Glutamatergic neuron (in vitro differentiated cells): ENCODE data around the gene ST3GAL4. TPM values are rescaled to one million over a fixed set of nuclear protein-coding genes. Genes with fewer than 3 reads are reported as not detected.

Experiments
- DNase-seq: peaks from one replicate; pipeline ENCODE4 v3.0.0; 2022
- H3K27ac Mint-ChIP-seq: one replicate; pipeline ENCODE4 v1.8.0; 2020; ENCODE audit warnings: mild to moderate bottlenecking, mixed read lengths, inconsistent platforms; ENCODE audit not compliant: unreplicated experiment
- H3K27me3 Mint-ChIP-seq: one replicate; pipeline ENCODE4 v1.8.0; 2020; ENCODE audit warnings: mild to moderate bottlenecking, moderate library complexity, mixed read lengths, inconsistent platforms; ENCODE audit not compliant: unreplicated experiment
- H3K36me3 Mint-ChIP-seq: one replicate; pipeline ENCODE4 v1.8.0; 2020; ENCODE audit warnings: mild to moderate bottlenecking, mixed read lengths, inconsistent platforms; ENCODE audit not compliant: unreplicated experiment
- H3K4me1 Mint-ChIP-seq: one replicate; pipeline ENCODE4 v1.8.0; 2020; ENCODE audit warnings: mild to moderate bottlenecking, low read depth, mixed read lengths, inconsistent platforms; ENCODE audit not compliant: unreplicated experiment
- H3K4me3 Mint-ChIP-seq: one replicate; pipeline ENCODE4 v1.8.0; 2020; ENCODE audit warnings: mild to moderate bottlenecking, mixed read lengths, inconsistent platforms; ENCODE audit not compliant: unreplicated experiment
- H3K9me3 Mint-ChIP-seq: one replicate; pipeline ENCODE4 v1.8.0; 2020; ENCODE audit warnings: mild to moderate bottlenecking, moderate library complexity, mixed read lengths, inconsistent platforms; ENCODE audit not compliant: unreplicated experiment
- total RNA-seq: library from RNA; stranded (reverse); fragmentation: NEBNext Ultra II Directional; extraction: Animal tissue kit (Norgen Biotek cat#: 25700); gene quantifications from one replicate; pipeline ENCODE4 v1.2.1, GENCODE V29; 2021; ENCODE audit not compliant: unreplicated experiment
- TF ChIP-seq, protein P1 (sequence below): fragments of 200-600 bp; sonication (generic); IDR thresholded peaks from one replicate; pipeline ENCODE4 v1.5.0; 2021; ENCODE audit not compliant: partially characterized antibody, unreplicated experiment

Gene ST3GAL4
- total RNA-seq, 1 donor from 2014 or later: 10.4 TPM

DNA sequence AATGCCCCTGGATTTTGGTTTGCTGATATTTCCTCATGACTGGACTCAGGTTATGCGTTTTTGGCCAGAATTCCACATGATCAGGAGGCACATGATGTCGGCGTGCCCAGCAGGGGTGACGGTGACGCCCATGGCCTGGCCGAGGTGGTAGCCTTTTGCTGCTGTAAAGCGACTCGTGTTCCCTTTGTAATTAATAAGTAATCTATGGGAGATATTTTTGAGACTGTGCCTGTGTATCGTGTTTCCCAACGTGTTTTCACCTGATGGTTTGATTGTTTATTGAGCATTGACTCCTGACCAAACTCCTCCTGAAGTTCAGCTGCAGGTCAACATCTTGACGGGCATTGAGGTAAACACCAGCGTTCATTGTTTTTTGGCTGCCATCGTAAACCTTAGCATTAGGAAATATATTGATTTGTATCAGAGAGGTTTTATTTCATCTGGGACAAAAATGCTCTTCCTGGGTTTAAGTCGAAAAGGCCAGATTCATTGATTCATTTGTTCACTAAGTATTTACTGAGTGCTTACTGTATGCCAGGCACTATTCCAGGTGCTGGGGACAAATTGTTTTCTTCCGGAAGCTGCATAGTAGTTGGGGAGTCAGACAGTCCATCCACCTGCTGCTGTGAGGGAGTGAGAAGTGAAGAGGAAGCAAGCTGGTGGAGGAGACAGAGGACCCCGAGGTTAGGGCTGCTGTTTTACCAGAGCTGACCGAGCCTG lies 28.0 kb upstream of the ST3GAL4 start:
- no peaks in the 10 kb centered on the region for H3K9me3 Mint-ChIP-seq
- no peak for DNase-seq
- peaks cover 4% of the 10 kb centered on the region for H3K4me1 Mint-ChIP-seq
- no peaks in the 10 kb centered on the region for H3K36me3 Mint-ChIP-seq
- TF ChIP-seq, protein P1, sequence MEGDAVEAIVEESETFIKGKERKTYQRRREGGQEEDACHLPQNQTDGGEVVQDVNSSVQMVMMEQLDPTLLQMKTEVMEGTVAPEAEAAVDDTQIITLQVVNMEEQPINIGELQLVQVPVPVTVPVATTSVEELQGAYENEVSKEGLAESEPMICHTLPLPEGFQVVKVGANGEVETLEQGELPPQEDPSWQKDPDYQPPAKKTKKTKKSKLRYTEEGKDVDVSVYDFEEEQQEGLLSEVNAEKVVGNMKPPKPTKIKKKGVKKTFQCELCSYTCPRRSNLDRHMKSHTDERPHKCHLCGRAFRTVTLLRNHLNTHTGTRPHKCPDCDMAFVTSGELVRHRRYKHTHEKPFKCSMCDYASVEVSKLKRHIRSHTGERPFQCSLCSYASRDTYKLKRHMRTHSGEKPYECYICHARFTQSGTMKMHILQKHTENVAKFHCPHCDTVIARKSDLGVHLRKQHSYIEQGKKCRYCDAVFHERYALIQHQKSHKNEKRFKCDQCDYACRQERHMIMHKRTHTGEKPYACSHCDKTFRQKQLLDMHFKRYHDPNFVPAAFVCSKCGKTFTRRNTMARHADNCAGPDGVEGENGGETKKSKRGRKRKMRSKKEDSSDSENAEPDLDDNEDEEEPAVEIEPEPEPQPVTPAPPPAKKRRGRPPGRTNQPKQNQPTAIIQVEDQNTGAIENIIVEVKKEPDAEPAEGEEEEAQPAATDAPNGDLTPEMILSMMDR: no peak
- no peak overlapping the region for H3K27ac Mint-ChIP-seq
- H3K4me3 Mint-ChIP-seq: no peak overlapping the region
- H3K27me3 Mint-ChIP-seq: peaks cover 4% of the 10 kb centered on the region

DNA sequence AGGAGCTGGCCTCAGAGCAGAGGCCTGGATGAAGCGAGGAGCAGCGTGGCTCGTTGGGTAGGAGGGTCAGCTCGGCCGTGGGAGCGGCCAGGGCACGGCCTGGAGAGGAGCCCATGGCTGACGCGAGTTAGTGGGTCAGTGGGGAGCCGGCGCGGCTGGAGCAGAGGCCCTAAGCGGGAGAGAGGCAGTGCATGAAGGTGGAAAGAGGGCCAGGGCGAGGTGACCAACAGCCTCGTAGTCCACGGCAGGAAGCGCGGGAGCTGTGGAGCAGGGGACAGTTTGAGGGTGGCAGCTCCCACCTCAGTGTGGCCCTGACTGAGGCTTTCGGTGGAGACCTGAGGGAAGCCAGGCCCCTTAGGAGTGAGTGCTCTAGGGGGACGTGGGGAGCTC lies 27.5 kb upstream of the ST3GAL4 start:
- TF ChIP-seq, protein P1: no peak
- H3K27ac Mint-ChIP-seq: no peak overlapping the region
- H3K27me3 Mint-ChIP-seq: peaks cover 4% of the 10 kb centered on the region
- peaks cover 4% of the 10 kb centered on the region for H3K4me1 Mint-ChIP-seq
- no peak overlapping the region for H3K4me3 Mint-ChIP-seq
- no peak for DNase-seq
- H3K9me3 Mint-ChIP-seq: no peaks in the 10 kb centered on the region
- no peaks in the 10 kb centered on the region for H3K36me3 Mint-ChIP-seq

DNA sequence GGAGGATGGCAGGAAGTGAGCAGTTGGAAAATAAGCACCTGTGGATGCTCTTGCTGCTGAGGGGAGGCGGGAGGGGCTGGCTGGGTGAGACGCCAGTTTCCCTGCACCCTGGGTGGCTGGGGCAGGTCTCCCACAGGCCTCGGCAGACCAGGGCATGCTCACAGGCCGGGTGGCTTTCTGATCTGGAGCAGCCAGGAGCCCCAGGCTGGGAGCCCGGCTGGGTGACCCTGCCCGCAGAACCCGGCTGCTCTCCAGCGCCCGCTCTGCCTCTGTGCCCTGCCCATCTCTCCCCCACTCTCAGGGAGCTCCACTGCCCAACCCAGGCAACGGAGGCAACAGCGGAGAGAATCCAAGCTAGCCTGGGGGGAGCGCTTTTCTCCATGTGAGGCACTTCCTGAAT lies 27.0 kb upstream of the ST3GAL4 start:
- Mint-ChIP-seq H3K36me3 (no peaks in the 10 kb centered on the region), H3K4me3 (no peak overlapping the region), H3K27me3 (peaks cover 4% of the 10 kb centered on the region), H3K27ac (no peak overlapping the region), H3K4me1 (peaks cover 4% of the 10 kb centered on the region), H3K9me3 (no peaks in the 10 kb centered on the region)
- no peak for DNase-seq
- TF ChIP-seq, protein P1: no peak

DNA sequence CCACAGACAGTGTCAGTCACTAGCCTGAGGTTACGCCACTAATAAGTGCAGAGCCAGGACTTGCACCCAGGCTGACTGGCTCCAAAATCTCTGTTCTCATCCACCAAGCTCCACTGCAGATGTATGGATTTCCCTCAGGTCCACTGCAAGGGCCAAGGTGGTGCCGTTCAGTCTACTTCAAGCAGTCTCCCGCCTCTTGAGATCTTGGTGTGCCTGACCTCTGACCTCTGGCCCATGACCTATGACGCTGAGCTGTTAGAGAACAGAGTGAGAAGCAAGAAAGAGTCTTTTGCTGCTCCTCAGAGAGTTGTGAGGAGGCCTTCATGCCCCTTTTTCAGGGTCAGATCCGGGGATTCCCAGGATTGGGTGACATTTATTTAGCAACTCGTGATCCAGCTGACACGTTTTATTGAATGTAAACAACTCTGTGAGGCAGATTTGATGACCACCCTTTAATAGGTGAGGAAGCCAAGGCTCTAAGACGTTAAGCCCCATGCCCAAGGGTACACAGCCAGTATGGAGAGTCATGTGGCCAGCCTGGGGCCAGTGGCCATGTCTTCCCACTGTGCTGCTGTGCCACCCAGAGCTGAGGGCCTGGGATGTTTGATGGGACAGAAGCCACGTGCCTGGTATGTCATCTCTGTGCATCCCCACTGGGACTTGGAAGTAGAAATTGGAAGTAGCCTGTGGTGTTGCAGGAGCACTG lies 26.4 kb upstream of the ST3GAL4 start:
- H3K4me1 Mint-ChIP-seq: peaks cover 4% of the 10 kb centered on the region
- H3K4me3 Mint-ChIP-seq: no peak overlapping the region
- peak overlapping the region; percentile 48 for H3K27ac Mint-ChIP-seq
- DNase-seq: no peak
- no peaks in the 10 kb centered on the region for H3K36me3 Mint-ChIP-seq
- TF ChIP-seq, protein P1: no peak
- H3K9me3 Mint-ChIP-seq: no peaks in the 10 kb centered on the region
- H3K27me3 Mint-ChIP-seq: peaks cover 4% of the 10 kb centered on the region

DNA sequence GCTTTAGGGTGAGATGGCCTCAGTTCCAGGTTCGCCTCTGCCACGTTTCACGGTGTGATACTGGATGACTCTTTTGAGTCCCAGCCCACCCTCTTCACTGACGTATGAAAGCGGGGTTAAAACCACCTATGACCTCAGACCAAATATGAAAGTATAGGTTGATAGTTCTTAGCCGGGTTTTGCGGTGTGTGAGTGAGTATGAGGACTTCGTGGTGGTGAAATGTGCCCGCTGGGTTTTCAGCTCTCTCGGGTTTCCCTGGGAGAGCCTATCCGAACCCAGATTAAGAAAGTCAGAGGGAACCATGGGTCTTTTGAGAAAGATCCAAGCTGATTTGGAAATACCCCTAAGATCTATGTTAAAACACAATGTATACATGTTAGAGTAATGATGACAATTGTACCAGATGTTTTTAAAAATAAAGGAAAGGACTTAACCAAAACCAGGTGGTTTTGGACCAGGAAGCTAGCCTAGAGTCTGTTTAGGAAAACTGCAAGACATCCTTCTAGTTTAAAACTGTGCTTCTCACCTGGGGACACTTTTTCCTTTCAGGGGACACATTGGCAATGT lies 25.8 kb upstream of the ST3GAL4 start:
- TF ChIP-seq, protein P1: no peak
- H3K9me3 Mint-ChIP-seq: no peaks in the 10 kb centered on the region
- H3K4me1 Mint-ChIP-seq: peaks cover 4% of the 10 kb centered on the region
- no peaks in the 10 kb centered on the region for H3K36me3 Mint-ChIP-seq
- H3K27me3 Mint-ChIP-seq: peaks cover 4% of the 10 kb centered on the region
- H3K4me3 Mint-ChIP-seq: no peak overlapping the region
- no peak for DNase-seq
- H3K27ac Mint-ChIP-seq: no peak overlapping the region
